Loucy (cell line): ENCODE measurements around the gene CELF2.

Source experiments
- H2AFZ ChIP-seq: fragments of 200-600 bp; sonication (generic); 2 replicates; pipeline ENCODE4 v1.6.0; 2016; ENCODE audit warnings: antibody characterized with exemption, mild to moderate bottlenecking, low read length, moderate library complexity
- H3F3A ChIP-seq: fragments of 200-600 bp; 2 replicates; pipeline ENCODE4 v1.6.0; 2016; ENCODE audit warnings: antibody characterized with exemption, low read depth, mild to moderate bottlenecking
- H3K27me3 ChIP-seq: fragments of 200-600 bp; sonication (generic); 2 replicates; pipeline ENCODE4 v1.6.1; 2014; ENCODE audit warnings: low read length, mild to moderate bottlenecking; ENCODE audit not compliant: insufficient read depth, poor library complexity, severe bottlenecking
- H3K36me3 ChIP-seq: fragments of 200-600 bp; sonication (generic); 2 replicates; pipeline ENCODE4 v1.6.1; 2016; ENCODE audit warnings: low read length; ENCODE audit not compliant: insufficient read depth
- H3K4me1 ChIP-seq: fragments of 200-600 bp; sonication (generic); 2 replicates; pipeline ENCODE4 v1.5.1; 2014; ENCODE audit warnings: low read length, mild to moderate bottlenecking; ENCODE audit not compliant: insufficient read depth, poor library complexity, severe bottlenecking
- H3K4me2 ChIP-seq: fragments of 200-600 bp; sonication (generic); 2 replicates; pipeline ENCODE4 v1.6.0; 2014; ENCODE audit warnings: antibody characterized with exemption, low read length, low read depth, mild to moderate bottlenecking; ENCODE audit not compliant: poor library complexity, severe bottlenecking
- H3K4me3 ChIP-seq: fragments of 200-600 bp; sonication (generic); 2 replicates; pipeline ENCODE4 v1.5.1; 2014; ENCODE audit warnings: low read length, mild to moderate bottlenecking, mixed read lengths; ENCODE audit not compliant: poor library complexity, severe bottlenecking
- H3K79me2 ChIP-seq: fragments of 200-600 bp; sonication (generic); 2 replicates; pipeline ENCODE4 v1.6.1; 2014; ENCODE audit warnings: low read length; ENCODE audit not compliant: insufficient read depth
- H3K9ac ChIP-seq: fragments of 200-600 bp; sonication (generic); 2 replicates; pipeline ENCODE4 v1.6.0; 2014; ENCODE audit warnings: mild to moderate bottlenecking, low read depth, low read length, moderate library complexity; ENCODE audit not compliant: poor library complexity, severe bottlenecking
- H3K9me2 ChIP-seq: fragments of 200-600 bp; sonication (generic); replicated peaks from 2 replicates; pipeline ENCODE4 v1.6.1; 2016; ENCODE audit warnings: low read depth, low read length, mixed read lengths
- H3K9me3 ChIP-seq: fragments of 200-600 bp; sonication (generic); 2 replicates; pipeline ENCODE4 v1.6.1; 2014; ENCODE audit warnings: mild to moderate bottlenecking, antibody characterized with exemption, low read length, low read depth; ENCODE audit not compliant: insufficient read depth
- H4K20me1 ChIP-seq: fragments of 200-600 bp; sonication (generic); 2 replicates; pipeline ENCODE4 v1.6.0; 2014; ENCODE audit warnings: antibody characterized with exemption, low read length, mild to moderate bottlenecking; ENCODE audit not compliant: insufficient read depth, poor library complexity, severe bottlenecking
- EZH2phosphoT487 ChIP-seq: fragments of 200-600 bp; IDR thresholded peaks from 2 replicates; pipeline ENCODE4 v1.6.1; 2018; ENCODE audit warnings: antibody characterized with exemption, mild to moderate bottlenecking, moderate library complexity, borderline replicate concordance
- TF ChIP-seq, protein P1 (sequence below): fragments of 200-600 bp; sonication (generic); conservative IDR thresholded peaks from 2 replicates; pipeline ENCODE4 v1.5.1; 2014; ENCODE audit warnings: mild to moderate bottlenecking, antibody characterized with exemption, low read length

The CELF2 gene

GRCh38 chr10:11141571-11142091 is 124.0 kb downstream of the CELF2 start:
- H3K9me3 ChIP-seq: no peaks in the 10 kb centered on the region
- peaks cover 29% of the 10 kb centered on the region for H3K79me2 ChIP-seq
- TF ChIP-seq EZH2phosphoT487: no peak
- peak overlapping the region; percentile 58 for H3K4me3 ChIP-seq
- H3F3A ChIP-seq: peaks cover 31% of the 10 kb centered on the region
- peaks cover 84% of the 10 kb centered on the region for H3K4me1 ChIP-seq
- H2AFZ ChIP-seq: peak overlapping the region; percentile 50; the same call in 1 of the 2 replicates
- no peaks in the 10 kb centered on the region for H3K36me3 ChIP-seq
- peak overlapping the region; percentile 79 for H3K4me2 ChIP-seq
- H3K9ac ChIP-seq: peak overlapping the region; percentile 80
- no peaks in the 10 kb centered on the region for H4K20me1 ChIP-seq
- H3K9me2 ChIP-seq: no peaks in the 10 kb centered on the region
- no peaks in the 10 kb centered on the region for H3K27me3 ChIP-seq

DNA sequence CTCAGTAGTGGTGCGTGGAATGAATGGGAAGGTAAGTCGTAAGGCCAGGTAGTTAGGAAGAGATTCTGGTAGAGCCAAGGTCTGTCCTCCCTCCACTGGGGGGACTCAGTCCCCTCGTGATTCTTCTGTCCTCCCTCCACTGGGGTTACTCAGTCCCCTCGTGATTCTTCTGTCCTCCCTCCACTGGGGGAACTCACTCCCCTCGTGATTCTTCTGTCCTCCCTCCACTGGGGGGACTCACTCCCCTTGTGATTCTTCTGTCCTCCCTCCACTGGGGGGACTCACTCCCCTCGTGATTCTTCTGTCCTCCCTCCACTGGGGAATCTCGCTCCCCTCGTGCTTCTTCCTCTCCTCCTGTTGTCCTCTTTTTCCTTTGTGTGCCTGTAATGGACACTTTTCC is 125.1 kb downstream of the CELF2 start:
- no peaks in the 10 kb centered on the region for H3K36me3 ChIP-seq
- peak overlapping the region; percentile 16; the same call in 1 of the 2 replicates for H2AFZ ChIP-seq
- TF ChIP-seq EZH2phosphoT487: no peak
- TF ChIP-seq, protein P1, sequence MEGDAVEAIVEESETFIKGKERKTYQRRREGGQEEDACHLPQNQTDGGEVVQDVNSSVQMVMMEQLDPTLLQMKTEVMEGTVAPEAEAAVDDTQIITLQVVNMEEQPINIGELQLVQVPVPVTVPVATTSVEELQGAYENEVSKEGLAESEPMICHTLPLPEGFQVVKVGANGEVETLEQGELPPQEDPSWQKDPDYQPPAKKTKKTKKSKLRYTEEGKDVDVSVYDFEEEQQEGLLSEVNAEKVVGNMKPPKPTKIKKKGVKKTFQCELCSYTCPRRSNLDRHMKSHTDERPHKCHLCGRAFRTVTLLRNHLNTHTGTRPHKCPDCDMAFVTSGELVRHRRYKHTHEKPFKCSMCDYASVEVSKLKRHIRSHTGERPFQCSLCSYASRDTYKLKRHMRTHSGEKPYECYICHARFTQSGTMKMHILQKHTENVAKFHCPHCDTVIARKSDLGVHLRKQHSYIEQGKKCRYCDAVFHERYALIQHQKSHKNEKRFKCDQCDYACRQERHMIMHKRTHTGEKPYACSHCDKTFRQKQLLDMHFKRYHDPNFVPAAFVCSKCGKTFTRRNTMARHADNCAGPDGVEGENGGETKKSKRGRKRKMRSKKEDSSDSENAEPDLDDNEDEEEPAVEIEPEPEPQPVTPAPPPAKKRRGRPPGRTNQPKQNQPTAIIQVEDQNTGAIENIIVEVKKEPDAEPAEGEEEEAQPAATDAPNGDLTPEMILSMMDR: peak; percentile 68
- H3K9ac ChIP-seq: peak overlapping the region; percentile 80
- no peaks in the 10 kb centered on the region for H3K27me3 ChIP-seq
- no peaks in the 10 kb centered on the region for H4K20me1 ChIP-seq
- H3K4me1 ChIP-seq: peaks cover 95% of the 10 kb centered on the region
- no peaks in the 10 kb centered on the region for H3K9me3 ChIP-seq
- peaks cover 31% of the 10 kb centered on the region for H3F3A ChIP-seq
- H3K4me3 ChIP-seq: no peak overlapping the region
- no peaks in the 10 kb centered on the region for H3K9me2 ChIP-seq
- H3K4me2 ChIP-seq: peak overlapping the region; percentile 79
- peaks cover 38% of the 10 kb centered on the region for H3K79me2 ChIP-seq

- Histone ChIP-seq H3K36me3 (no peaks in the 10 kb centered on the region), H3K4me1 (peaks cover 98% of the 10 kb centered on the region), H2AFZ (peak overlapping the region; percentile 16; the same call in 1 of the 2 replicates), H3K27me3 (no peaks in the 10 kb centered on the region), H4K20me1 (no peaks in the 10 kb centered on the region), H3K4me2 (peak overlapping the region; percentile 79), H3K79me2 (peaks cover 38% of the 10 kb centered on the region), H3K9ac (peak overlapping the region; percentile 80), H3F3A (peaks cover 31% of the 10 kb centered on the region), H3K9me2 (no peaks in the 10 kb centered on the region), H3K4me3 (no peak overlapping the region), H3K9me3 (no peaks in the 10 kb centered on the region)
- TF ChIP-seq, protein P1: no peak
- TF ChIP-seq EZH2phosphoT487: no peak
These were observed 125.6 kb downstream of the CELF2 start for GRCh38 chr10:11143242-11143641.
